Testis (tissue), 5 donors: ENCODE measurements around the gene RPS2. TPM values are rescaled to one million over a fixed set of nuclear protein-coding genes. Genes with fewer than 3 reads are reported as not detected.
A peak's percentile ranks its signal among the peaks of the same experiment; 100 is the strongest.
"Not testable (repeated sequence)": the region's sequence is repeated elsewhere in the genome, so short reads cannot be mapped to it uniquely, and the experiment has no call there.

Experiments used
- DNase-seq: peaks from one replicate; pipeline ENCODE4 v3.0.0-alpha.2; 2019
- H3K27ac ChIP-seq, 2 donors: fragments of 200-600 bp; sonication (generic); one replicate each; pipeline ENCODE4 v1.5.1; 2019
- H3K27me3 ChIP-seq: fragments of 200-600 bp; sonication (generic); one replicate; pipeline ENCODE4 v1.5.1; 2019
- H3K36me3 ChIP-seq: fragments of 200-600 bp; sonication (generic); one replicate; pipeline ENCODE4 v1.5.1; 2017; ENCODE audit warnings: low read depth; ENCODE audit errors: missing control alignments
- H3K4me1 ChIP-seq: fragments of 200-600 bp; sonication (generic); one replicate; pipeline ENCODE4 v1.5.1; 2019
- H3K4me3 ChIP-seq, 2 donors: fragments of 200-600 bp; sonication (generic); one replicate each; pipeline ENCODE4 v1.5.1; 2017 to 2019
- H3K9me3 ChIP-seq: fragments of 200-600 bp; sonication (generic); one replicate; pipeline ENCODE4 v1.5.1; 2017
- CTCF ChIP-seq, 3 experiments: fragments of 450-650 bp in 2 of 3; fragments of 200-600 bp in 1 of 3; sonication (generic) in 1 of 3; IDR thresholded peaks; one replicate each; pipeline ENCODE4 v1.5.1; 2016 to 2019; ENCODE audit warnings: antibody characterized with exemption in 3 of 3, mild to moderate bottlenecking in 2 of 3, moderate library complexity in 1 of 3
- POLR2A ChIP-seq: fragments of 450-650 bp; IDR thresholded peaks from one replicate; pipeline ENCODE4 v1.6.1; 2017; ENCODE audit warnings: antibody characterized with exemption, mild to moderate bottlenecking, moderate library complexity
- WGBS, 2 donors: methylation state at CpG; one replicate each; pipeline ENCODE4 v1.1.5; 2018; 5-methylcytosine and 5-hydroxymethylcytosine counted together
- intact Hi-C: fragments of 100-400 bp; cut with DNase I; formaldehyde crosslinking; loops from one replicate; pipeline ENCODE4 v1.15.1; 2023; ENCODE audit warnings: low total_unique reads
- long read RNA-seq, 2 donors: transcript quantifications; one replicate each; lab custom pipeline, GENCODE V29; 2026
- polyA plus RNA-seq: library from polyadenylated mRNA; stranded (reverse); fragments of 350-450 nt; fragmentation: Illumina TruSeq; extraction: RNeasy Lipid Tissue Mini Kit (QIAGEN cat#74804); gene quantifications from one replicate; pipeline ENCODE4 v1.2.3, GENCODE V29; 2014; ENCODE audit warnings: low read depth, low replicate concordance; ENCODE audit not compliant: insufficient read depth
- total RNA-seq, 2 donors: library from RNA; depleted of rRNA; stranded (reverse); fragments of >200 nt; gene quantifications; one replicate each; pipeline ENCODE4 v1.2.3, GENCODE V29; 2016

Gene RPS2
- total RNA-seq (1,000 to 10,000 TPM in 1 of 2 donors, 100 to 1,000 TPM in 1; 744 to 1,779 TPM), polyA plus RNA-seq (1,272 TPM)
- long read RNA-seq, donor 1, transcript RPS2-201 (7 exons, 985 nt) = major isoform, 1,678 of 2,692 reads
- long read RNA-seq, donor 1, transcript RPS2-203 (3 exons, 878 nt) = minor isoform, 6 of 2,692 reads
- long read RNA-seq, donor 1, partial matches to known transcripts = 913 of 2,692 reads
- long read RNA-seq, donor 1, other reads (novel, unspliced or antisense) = 91 of 2,692 reads
- long read RNA-seq, donor 2, transcript RPS2-201 (7 exons, 985 nt) = major isoform, 1,022 of 1,775 reads
- long read RNA-seq, donor 2, partial matches to known transcripts = 671 of 1,775 reads
- long read RNA-seq, donor 2, other reads (novel, unspliced or antisense) = 79 of 1,775 reads

DNA sequence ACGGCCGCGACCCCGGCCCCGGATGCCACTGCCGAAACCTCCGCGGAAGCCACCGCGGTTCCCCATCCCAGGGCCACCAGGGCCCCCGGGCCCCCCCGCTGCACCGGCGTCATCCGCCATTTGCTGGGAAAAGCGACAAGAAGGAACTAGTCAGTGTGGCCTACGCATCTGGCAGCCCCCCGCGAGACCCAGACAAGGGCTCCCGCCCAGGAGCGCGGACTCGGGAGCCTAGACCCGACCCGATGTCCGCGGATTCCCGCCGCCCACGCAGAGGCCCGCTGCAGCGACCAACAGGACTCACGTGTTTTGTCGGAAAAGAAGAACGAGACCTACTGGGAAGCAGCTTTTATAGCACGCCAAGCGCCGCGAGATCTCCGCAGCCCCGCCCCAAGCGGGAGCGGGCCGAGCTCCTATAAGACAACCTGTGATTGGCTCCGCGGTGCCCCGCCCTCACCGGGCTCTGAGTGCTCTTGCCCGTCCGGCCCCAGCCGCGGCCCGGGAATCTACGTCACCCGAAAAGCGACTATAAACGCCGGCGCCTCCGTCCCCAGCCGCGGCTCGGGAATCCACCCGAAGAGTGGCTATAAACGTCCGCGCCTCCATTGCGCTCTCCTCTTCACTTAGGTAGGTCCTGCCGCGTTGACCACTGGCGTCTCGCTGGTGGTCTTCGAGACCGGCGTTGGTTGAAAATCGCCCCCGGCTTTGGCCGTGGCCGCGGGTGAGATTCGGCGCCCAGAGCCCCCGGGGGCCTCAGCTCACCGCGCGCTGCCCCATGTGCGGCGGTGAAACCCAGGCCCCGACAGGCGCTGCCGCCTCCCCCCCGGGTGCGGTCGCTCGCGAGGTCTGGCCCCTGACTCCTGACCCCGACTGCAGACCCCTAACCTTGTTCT lies at the start of gene RPS2:
TSS of gene RPS2 (minus strand) at position 321 of the 890 bp plus-strand sequence. CDS start at position 120, 201 bp downstream.
- intact Hi-C loops = no loop called here
- Histone ChIP-seq H3K4me1 (peaks cover 20% of the 10 kb centered on the region), H3K9me3 (no peaks in the 10 kb centered on the region), H3K27me3 (no peaks in the 10 kb centered on the region), H3K36me3 (no peaks in the 10 kb centered on the region), H3K27ac (peak within 1 kb of the TSS; percentile 86 to 97), H3K4me3 (peak within 1 kb of the TSS; percentile 64 to 96)
- no peak for TF ChIP-seq POLR2A
- TF ChIP-seq CTCF (IDR thresholded peaks at IDR 0.05) = no peak
- DNase-seq = peak; percentile 100
- WGBS, 2 donors = 0 to 1% methylated on average over 35 to 93 of the region's 97 CpGs

GRCh38 chr16:2013527-2013926 lies 48.9 kb upstream of the RPS2 start:
- no peaks in the 10 kb centered on the region for H3K36me3 ChIP-seq
- intact Hi-C loops = no loop called here
- 83 to 89% methylated on average over 13 to 15 of the region's 15 CpGs for WGBS, 2 donors
- H3K4me3 ChIP-seq = no peak overlapping the region
- no peaks in the 10 kb centered on the region for H3K9me3 ChIP-seq
- DNase-seq = no peak
- H3K27ac ChIP-seq = no peak overlapping the region
- no peak for TF ChIP-seq POLR2A
- no peak for TF ChIP-seq CTCF (IDR thresholded peaks at IDR 0.05)
- peaks cover 12% of the 10 kb centered on the region for H3K4me1 ChIP-seq
- no peaks in the 10 kb centered on the region for H3K27me3 ChIP-seq

DNA sequence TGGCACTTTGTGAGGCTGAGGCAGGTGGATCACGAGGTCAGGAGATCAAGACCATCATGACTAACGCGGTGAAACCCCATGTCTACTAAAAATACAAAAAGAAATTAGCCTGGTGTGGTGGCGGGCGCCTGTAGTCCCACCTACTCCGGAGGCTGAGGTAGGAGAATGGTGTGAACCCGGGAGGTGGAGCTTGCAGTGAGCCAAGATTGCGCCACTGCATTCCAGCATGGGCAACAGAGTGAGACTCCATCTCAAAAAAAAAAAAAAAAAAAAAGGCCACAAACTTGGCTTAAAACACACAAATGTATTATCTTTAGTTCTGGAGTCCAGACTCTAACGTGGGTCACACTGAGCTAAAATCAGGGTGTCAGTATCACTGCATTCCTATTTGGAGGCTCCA lies 47.1 kb upstream of the RPS2 start:
- H3K36me3 ChIP-seq, H3K27ac ChIP-seq, H3K9me3 ChIP-seq, H3K4me3 ChIP-seq, H3K27me3 ChIP-seq, intact Hi-C loops, DNase-seq: not testable (repeated sequence)
- 84 to 89% methylated on average over 9 of the region's 9 CpGs for WGBS, 2 donors
- peaks cover 27% of the 10 kb centered on the region for H3K4me1 ChIP-seq

- intact Hi-C loops = no loop called here
- Histone ChIP-seq H3K27me3 (no peaks in the 10 kb centered on the region), H3K4me1 (peaks cover 32% of the 10 kb centered on the region), H3K9me3 (no peaks in the 10 kb centered on the region), H3K4me3 (peak within 1 kb of the TSS; percentile 80 to 83), H3K36me3 (no peaks in the 10 kb centered on the region), H3K27ac (peak within 1 kb of the TSS; percentile 51 to 86)
- WGBS, 2 donors = 2% methylated on average over 21 to 49 of the region's 52 CpGs
- DNase-seq = peak; percentile 87
- TF ChIP-seq POLR2A = peak; percentile 20
- TF ChIP-seq CTCF (IDR thresholded peaks at IDR 0.05) = no peak
These were observed 45.3 kb upstream of the RPS2 start, which contains the start of gene ZNF598 for GRCh38 chr16:2009791-2010510. ZNF598 (minus strand) TSS chr16:2009821.
